OCI-LY1 (cell line): ENCODE measurements around the gene CHRNB1.

ENCODE experiments used
- EZH2 ChIP-seq: fragments of 200-600 bp; sonication (generic), shearing (Covaris generic); IDR thresholded peaks from 2 replicates; pipeline ENCODE4 v1.8.0; 2017; ENCODE audit warnings: borderline replicate concordance, mixed run types, mild to moderate bottlenecking, antibody characterized with exemption, low read length, moderate library complexity, mixed read lengths
- TF ChIP-seq, protein P1 (sequence below): fragments of 200-600 bp; sonication (generic), shearing (Covaris generic); IDR thresholded peaks from 2 replicates; pipeline ENCODE4 v1.5.1; 2017; ENCODE audit warnings: mild to moderate bottlenecking, antibody characterized with exemption, low read length, moderate library complexity, mixed read lengths

GRCh38 chr17:7476951-7477350, 32.1 kb downstream of the CHRNB1 start:
- TF ChIP-seq, protein P1, sequence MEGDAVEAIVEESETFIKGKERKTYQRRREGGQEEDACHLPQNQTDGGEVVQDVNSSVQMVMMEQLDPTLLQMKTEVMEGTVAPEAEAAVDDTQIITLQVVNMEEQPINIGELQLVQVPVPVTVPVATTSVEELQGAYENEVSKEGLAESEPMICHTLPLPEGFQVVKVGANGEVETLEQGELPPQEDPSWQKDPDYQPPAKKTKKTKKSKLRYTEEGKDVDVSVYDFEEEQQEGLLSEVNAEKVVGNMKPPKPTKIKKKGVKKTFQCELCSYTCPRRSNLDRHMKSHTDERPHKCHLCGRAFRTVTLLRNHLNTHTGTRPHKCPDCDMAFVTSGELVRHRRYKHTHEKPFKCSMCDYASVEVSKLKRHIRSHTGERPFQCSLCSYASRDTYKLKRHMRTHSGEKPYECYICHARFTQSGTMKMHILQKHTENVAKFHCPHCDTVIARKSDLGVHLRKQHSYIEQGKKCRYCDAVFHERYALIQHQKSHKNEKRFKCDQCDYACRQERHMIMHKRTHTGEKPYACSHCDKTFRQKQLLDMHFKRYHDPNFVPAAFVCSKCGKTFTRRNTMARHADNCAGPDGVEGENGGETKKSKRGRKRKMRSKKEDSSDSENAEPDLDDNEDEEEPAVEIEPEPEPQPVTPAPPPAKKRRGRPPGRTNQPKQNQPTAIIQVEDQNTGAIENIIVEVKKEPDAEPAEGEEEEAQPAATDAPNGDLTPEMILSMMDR: no peak
- TF ChIP-seq EZH2: no peak
